NCI-H774 (cell line): Measurements from ENCODE around the gene SEPSECS.

ENCODE experiments used
- DNase-seq: peaks from one replicate; lab custom pipeline; 2025; lab: John Stamatoyannopoulos, UW

SEPSECS gene

DNA sequence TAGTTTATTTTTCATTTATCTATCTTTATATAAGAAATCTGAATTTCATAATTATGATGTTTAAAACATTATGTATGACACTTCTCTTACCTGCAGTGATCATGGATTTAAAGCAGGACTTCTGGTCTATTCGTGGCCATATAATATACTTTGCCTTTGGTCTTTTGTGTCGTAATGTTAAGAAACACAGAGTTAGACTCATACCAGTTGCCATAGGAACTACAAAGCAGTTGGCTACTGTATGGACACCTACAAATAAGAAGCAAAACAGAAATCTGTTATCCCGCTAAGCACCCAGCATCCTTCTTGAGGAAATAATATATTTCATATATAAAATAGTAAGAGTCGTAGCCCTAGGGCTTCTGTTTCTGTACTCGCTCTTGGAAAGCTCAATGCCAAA is 4.3 kb downstream of the SEPSECS start:
- no peak for DNase-seq

DNA sequence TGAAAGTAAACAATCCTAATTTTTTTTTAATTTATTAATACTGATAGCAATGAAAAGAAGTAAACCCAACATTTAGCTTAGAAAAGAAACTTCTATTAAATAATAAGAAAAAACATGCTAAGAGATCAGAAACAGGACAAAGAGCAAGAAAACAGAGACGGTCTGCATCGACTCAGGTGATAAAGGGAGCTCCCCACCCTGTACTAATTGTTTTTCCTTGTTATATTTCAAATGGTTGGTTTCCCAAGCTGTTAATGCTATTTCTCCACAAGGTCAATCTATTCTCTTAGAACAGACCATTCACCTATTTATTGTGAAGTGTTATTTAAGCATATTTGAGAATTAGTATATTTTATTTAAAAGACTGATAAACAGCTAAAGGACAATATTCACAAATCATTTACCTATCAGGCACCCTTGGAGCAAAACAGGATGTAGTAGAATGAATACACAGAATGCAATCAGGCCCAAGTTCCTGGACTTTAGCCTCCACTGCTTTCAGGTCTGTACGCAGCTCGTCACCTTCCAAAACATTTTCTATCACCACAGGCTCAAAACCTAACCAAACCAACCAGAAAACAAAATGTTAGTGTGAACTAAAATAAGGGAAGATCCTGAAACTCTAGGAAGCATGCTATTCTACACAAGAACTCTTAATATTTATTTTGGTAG is 5.5 kb downstream of the SEPSECS start:
- DNase-seq, result no peak

DNA sequence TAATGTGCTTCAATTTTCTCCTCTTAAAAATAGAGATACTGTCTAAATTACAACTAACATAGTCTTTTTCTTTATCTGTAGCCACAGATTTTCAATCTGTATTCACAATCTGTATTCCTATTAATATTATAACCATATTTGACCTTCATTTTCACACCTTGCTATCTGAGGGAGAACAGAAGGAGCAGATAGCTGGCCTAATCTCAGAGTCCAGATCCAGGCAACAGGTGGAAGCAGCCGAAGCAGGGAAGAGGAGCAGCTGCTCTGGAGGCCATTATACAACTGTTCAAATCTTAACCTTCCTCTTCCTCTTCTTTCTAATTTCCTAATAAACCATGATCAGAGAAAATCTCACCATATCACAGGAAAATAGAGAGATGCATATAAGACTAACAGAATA is 14.2 kb downstream of the SEPSECS start:
- DNase-seq, result no peak

DNA sequence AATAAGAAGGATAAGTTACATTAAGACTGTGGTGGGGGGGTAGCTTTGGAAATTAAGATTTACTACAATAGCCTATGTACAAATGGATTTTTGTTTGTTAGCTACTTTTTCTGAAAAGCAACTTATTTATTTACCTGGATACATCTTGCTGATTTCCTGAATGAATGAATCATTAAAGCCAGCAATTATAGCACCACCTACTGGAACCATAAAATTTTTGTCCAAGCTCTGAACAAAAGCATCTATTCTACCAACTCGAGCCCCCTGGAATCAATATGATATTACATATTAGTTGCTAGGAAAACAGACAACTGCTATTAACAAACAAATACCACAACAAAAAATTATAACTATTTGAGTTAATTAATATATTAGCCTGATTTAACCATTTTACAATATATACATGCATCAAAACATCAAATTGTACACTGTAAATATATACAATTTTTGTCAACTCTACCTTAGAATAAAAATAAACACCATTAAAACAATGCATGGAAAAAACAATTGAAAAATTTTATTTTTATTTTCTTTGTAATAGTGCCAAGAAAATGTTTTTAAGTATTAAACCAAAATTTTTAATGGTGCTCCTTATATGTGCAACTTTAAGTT is 15.3 kb downstream of the SEPSECS start:
- DNase-seq, result peak; percentile 18

- no peak for DNase-seq
Observed at GRCh38 chr4:25142468-25142867, 17.8 kb downstream of the SEPSECS start.

DNA sequence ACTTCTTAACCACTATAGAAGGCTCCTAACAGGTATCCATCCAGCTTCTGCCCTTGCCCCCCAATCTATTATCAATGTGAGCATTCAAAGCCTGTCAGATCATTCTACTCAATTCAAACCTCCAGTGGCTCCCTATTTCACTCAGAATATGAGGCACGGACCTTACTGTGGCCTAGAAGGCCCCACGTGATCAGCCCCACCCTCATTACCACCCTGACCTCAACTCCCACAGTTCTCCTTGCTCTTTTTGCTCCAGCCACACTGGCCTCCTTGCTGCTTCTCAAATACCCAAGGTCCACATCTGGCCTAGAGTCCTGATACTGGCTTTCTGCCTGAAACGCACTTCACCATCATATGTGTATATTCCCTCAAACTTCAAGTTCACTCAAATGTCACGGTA is 18.7 kb downstream of the SEPSECS start:
- no peak for DNase-seq

- no peak for DNase-seq
Observed at GRCh38 chr4:25133132-25133531, 27.1 kb downstream of the SEPSECS start.

DNA sequence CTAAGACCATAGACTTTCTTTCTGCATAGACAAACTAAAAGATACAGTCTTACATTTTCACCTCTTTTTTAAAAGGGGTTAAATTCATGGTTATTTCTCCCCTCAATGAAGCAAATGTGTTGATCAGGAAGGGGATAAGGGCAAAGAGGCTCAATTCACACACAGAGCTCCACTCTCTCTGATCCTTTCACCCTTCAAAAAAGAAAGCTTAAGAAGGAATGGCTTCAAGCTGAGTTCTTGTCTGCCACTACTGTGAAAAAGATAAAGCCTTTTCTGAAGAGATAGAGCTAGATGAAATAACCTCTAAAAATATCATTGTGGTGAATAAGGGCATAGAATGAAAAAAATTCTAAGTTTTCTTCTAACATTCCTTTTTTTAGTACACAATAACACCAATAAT is 28.3 kb downstream of the SEPSECS start:
- no peak for DNase-seq

GRCh38 chr4:25131381-25131780 is 28.9 kb downstream of the SEPSECS start:
- no peak for DNase-seq

GRCh38 chr4:25129917-25130316 is 30.3 kb downstream of the SEPSECS start:
- DNase-seq, result no peak

GRCh38 chr4:25128671-25129070 is 31.6 kb downstream of the SEPSECS start:
- DNase-seq, result no peak

DNA sequence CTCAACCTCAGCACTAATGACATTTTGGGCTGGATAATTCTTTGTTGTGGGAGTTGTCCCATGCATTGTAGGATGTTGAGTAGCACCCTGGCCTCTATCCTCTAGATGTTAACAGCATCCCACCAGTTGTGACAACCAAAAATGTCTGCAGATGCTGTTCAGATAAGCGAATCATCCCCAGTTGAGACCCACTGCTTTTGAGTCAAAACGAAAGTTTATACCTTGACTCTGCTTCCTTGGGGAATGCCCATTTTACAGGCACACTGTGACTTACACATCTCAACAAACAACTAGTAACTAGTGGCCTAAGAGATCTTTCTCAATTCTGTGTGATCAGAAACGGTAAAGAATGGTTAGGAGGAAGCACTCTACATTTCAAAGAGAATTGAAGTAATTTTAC is 37.0 kb downstream of the SEPSECS start:
- no peak for DNase-seq

- no peak for DNase-seq
Observed at GRCh38 chr4:25120146-25120940, 39.9 kb downstream of the SEPSECS start.

DNA sequence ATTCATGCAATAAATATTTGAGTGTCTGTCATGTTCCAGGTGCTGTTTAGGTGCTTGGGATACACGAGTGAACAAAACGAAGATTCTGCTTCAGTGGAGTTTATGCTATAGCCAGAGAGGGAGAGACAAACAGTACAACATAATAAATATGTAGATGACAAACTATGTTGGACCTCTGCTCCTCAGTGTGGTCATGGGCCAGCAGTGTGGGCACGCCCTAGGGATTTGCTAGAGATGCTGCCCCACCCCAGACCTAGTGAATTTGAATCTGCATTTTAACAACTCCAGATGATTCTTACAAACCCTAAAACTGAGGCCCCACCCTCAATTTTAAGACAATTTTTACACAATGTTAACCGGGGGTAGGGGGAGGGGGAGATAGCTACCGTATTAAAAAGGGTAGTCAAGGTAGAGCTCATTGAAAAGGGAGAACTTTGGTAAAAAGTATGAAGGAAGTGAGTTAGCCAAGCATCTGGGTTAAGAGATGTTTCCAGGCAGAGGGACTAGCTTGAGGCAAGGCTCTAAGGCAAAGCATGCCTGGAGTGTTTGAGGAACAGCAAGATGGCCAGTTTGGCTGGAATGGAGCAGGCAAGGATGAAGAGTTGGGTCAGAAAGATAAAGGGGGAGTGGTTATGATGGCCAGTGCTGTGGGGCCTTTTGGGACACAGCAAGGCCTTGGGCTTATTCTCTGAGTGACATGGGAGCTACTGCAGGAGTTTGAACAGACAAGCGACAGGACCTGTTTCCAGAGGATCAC is 42.4 kb downstream of the SEPSECS start:
- no peak for DNase-seq

DNA sequence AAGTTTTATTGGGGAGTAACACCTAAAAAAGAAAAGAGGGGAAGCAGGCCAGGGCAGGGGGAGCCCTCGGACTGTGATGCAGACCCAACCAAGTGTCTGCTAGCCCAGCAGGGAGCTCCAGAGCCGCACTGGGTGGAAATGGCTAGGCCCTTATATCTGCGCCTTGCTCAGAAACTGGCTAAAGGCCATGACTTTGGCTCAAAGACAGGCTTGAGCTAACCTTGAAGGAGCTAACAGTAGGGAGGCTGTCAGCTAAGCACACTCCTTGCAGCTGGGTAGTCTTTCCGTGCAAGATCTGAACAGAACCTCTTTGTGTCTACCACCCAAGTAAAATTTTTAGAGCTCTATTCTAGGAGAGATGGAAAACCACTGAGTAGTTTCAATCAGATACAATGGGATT is 43.0 kb downstream of the SEPSECS start:
- DNase-seq, result no peak

- DNase-seq, result no peak
Observed at GRCh38 chr4:25113915-25114904, 46.0 kb downstream of the SEPSECS start.

DNA sequence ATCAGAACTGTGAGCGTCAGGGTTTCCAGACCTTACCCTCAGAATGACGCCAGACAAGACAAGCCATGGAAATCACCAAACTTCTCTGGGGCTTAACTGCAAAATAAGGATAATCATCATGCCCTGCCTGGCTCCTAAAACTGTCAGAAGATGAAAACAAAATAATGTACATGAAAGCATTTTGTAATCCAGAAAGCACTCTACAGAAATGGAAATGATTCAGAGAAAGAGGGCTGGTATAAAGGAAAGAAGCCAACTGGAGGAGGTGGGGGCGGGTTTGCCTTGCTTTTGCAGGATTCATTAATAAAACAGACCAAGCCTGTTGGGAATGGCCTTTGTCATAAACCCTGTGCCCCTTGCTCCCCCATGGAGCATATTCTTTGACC is 47.3 kb downstream of the SEPSECS start:
- DNase-seq, result no peak

- no peak for DNase-seq
Observed at GRCh38 chr4:25112366-25112994, 47.8 kb downstream of the SEPSECS start.

GRCh38 chr4:25111648-25112196 is 48.5 kb downstream of the SEPSECS start:
- DNase-seq, result no peak

GRCh38 chr4:25110527-25111329 is 49.5 kb downstream of the SEPSECS start:
- no peak for DNase-seq
